Lung microvascular endothelial cell (primary cell): Measurements from ENCODE around the gene CGNL1. TPM values are rescaled to one million over a fixed set of nuclear protein-coding genes. Genes with fewer than 3 reads are reported as not detected.

Experiments
- DNase-seq, 2 donors: peaks; one replicate each; pipeline versions ENCODE4 v3.0.0 to v3.0.0-alpha.2; 2010; ENCODE audit warnings: low read depth in 2 of 2
- total RNA-seq: library from RNA; depleted of rRNA; stranded (reverse); fragments of >200 nt; gene quantifications from 2 replicates; pipeline ENCODE4 v1.2.1, GENCODE V29; 2014

The CGNL1 gene
- total RNA-seq, 1 donor from 2014 or later: 38.3 TPM

- DNase-seq: no peak
These were observed 166.2 kb downstream of the CGNL1 start for GRCh38 chr15:57542505-57542817.

- no peak for DNase-seq
These were observed 168.7 kb downstream of the CGNL1 start for GRCh38 chr15:57544848-57545480.

- no peak for DNase-seq
These were observed 169.7 kb downstream of the CGNL1 start for GRCh38 chr15:57545995-57546394.

- no peak for DNase-seq
These were observed 171.0 kb downstream of the CGNL1 start for GRCh38 chr15:57547243-57547755.

- DNase-seq: no peak
These were observed 172.0 kb downstream of the CGNL1 start for GRCh38 chr15:57548351-57548750.

GRCh38 chr15:57548835-57549234 lies 172.5 kb downstream of the CGNL1 start:
- no peak for DNase-seq

- no peak for DNase-seq
These were observed 173.6 kb downstream of the CGNL1 start for GRCh38 chr15:57549935-57550334.

GRCh38 chr15:57550640-57551039 lies 174.3 kb downstream of the CGNL1 start:
- DNase-seq: no peak

- peak; percentile 67 to 90 for DNase-seq
These were observed 175.7 kb downstream of the CGNL1 start for GRCh38 chr15:57551715-57552677.

- no peak for DNase-seq
These were observed 176.5 kb downstream of the CGNL1 start for GRCh38 chr15:57552678-57553334.

GRCh38 chr15:57553526-57553925 lies 177.2 kb downstream of the CGNL1 start:
- no peak for DNase-seq

- DNase-seq: peak; percentile 34 to 72
These were observed 177.9 kb downstream of the CGNL1 start for GRCh38 chr15:57554063-57554811.

- DNase-seq: no peak
These were observed 178.5 kb downstream of the CGNL1 start for GRCh38 chr15:57554812-57555179.

GRCh38 chr15:57555270-57555669 lies 179.0 kb downstream of the CGNL1 start:
- peak; percentile 38 to 79 for DNase-seq

- no peak for DNase-seq
These were observed 179.7 kb downstream of the CGNL1 start for GRCh38 chr15:57556040-57556439.

- no peak for DNase-seq
These were observed 181.0 kb downstream of the CGNL1 start for GRCh38 chr15:57557267-57557666.

- no peak for DNase-seq
These were observed 181.5 kb downstream of the CGNL1 start for GRCh38 chr15:57557810-57558209.

GRCh38 chr15:57559875-57560274 lies 183.6 kb downstream of the CGNL1 start:
- DNase-seq: peak; percentile 53 to 73

- peak; percentile 96 to 98 for DNase-seq
These were observed 184.9 kb downstream of the CGNL1 start for GRCh38 chr15:57561041-57561711.

GRCh38 chr15:57562196-57562769 lies 186.0 kb downstream of the CGNL1 start:
- DNase-seq: peak in 1 of 2 donors; percentile 48
